K562 (cell line): ENCODE results near the gene ZNF669. TPM values are rescaled to one million over a fixed set of nuclear protein-coding genes. Genes with fewer than 3 reads are reported as not detected.

Experiments used
- DPF2 ChIP-seq: fragments of 450-650 bp; IDR thresholded peaks from 2 replicates; pipeline ENCODE4 v1.6.1; 2016
- NFE2 ChIP-seq: IDR thresholded peaks from 2 replicates; pipeline ENCODE4 v1.6.1; 2014; ENCODE audit warnings: antibody characterized with exemption, low read depth
- RB1 ChIP-seq: fragments of 450-650 bp; IDR thresholded peaks from 2 replicates; pipeline ENCODE4 v1.6.1; 2017; ENCODE audit warnings: low read depth, mild to moderate bottlenecking
- ZNF324 ChIP-seq: fragments of 250-450 bp; sonication (Bioruptor Pico); IDR thresholded peaks from 2 replicates; pipeline ENCODE4 v1.4.0; 2020; ENCODE audit warnings: mild to moderate bottlenecking
- ZNF589 ChIP-seq: fragments of 200-800 bp; sonication (Bioruptor generic); IDR thresholded peaks from 2 replicates; pipeline ENCODE4 v1.6.1; 2016; ENCODE audit warnings: low read depth, missing genetic modification characterization, missing compliant biosample characterization
- ZNF644 ChIP-seq: fragments of 200-800 bp; sonication (Bioruptor generic); IDR thresholded peaks from 2 replicates; pipeline ENCODE4 v1.6.1; 2016; ENCODE audit warnings: low read depth, missing genetic modification characterization, missing compliant biosample characterization
- ZNF780A ChIP-seq: fragments of 250-450 bp; sonication (Bioruptor Pico); IDR thresholded peaks from 2 replicates; pipeline ENCODE4 v1.5.0; 2021; ENCODE audit warnings: mild to moderate bottlenecking
- polyA plus RNA-seq, 8 experiments: library from polyadenylated mRNA; depleted of rRNA in 4 of 8; stranded (reverse) in 5 of 8; unstranded in 3 of 8; fragments of >200 nt; fragmentation: Nextera tagmentation in 2 of 8; fragmentation: Illumina TruSeq in 1 of 8; extraction: Ambion mirVana in 2 of 8; extraction: Trizol in 1 of 8; gene quantifications; 2 replicates each; pipeline versions ENCODE4 v1.2.1 to v1.2.3, GENCODE V29; 2011 to 2014; ENCODE audit warnings: inconsistent platforms in 1 of 8, missing spikeins in 1 of 8
- total RNA-seq, 7 experiments: library from RNA; depleted of rRNA in 6 of 7; stranded (reverse); fragments of >200 nt in 6 of 7; fragmentation: Illumina TruSeq in 2 of 7; extraction: Trizol in 2 of 7; gene quantifications; 2 replicates each; pipeline versions ENCODE4 v1.2.1 to v1.2.3, GENCODE V29; 2011 to 2021; ENCODE audit warnings: low replicate concordance in 1 of 7
- TF ChIP-seq, protein P1 (sequence below): fragments of 450-650 bp; IDR thresholded peaks from 2 replicates; pipeline ENCODE4 v1.6.1; 2014; ENCODE audit warnings: low read depth, mild to moderate bottlenecking, moderate library complexity, borderline replicate concordance
- TF ChIP-seq, protein P2 (sequence below): fragments of 450-650 bp; formaldehyde crosslinking; IDR thresholded peaks from 2 replicates; pipeline ENCODE4 v1.4.0; 2020; ENCODE audit warnings: mild to moderate bottlenecking, mixed read lengths
- TF ChIP-seq, protein P3 (sequence below): fragments of 450-650 bp; formaldehyde crosslinking; IDR thresholded peaks from 2 replicates; pipeline ENCODE4 v1.4.0; 2022; ENCODE audit warnings: missing genetic modification characterization
- TF ChIP-seq, protein P4 (sequence below), 2 experiments: fragments of 450-650 bp in 1 of 2; sonication (generic) in 1 of 2; formaldehyde crosslinking in 1 of 2; IDR thresholded peaks; 2 replicates each; pipeline versions ENCODE4 v1.7.1 to v1.9.0; 2016 to 2022; ENCODE audit warnings: inconsistent platforms in 1 of 2, mild to moderate bottlenecking in 1 of 2, missing genetic modification reagents in 1 of 2

ZNF669 gene
- total and polyA plus RNA-seq, 9 of the 15 experiments (the other 6 are each of a cell fraction or from before 2014, with no cell fraction given) = 5.3 to 18.3 (median 10.2) TPM

DNA sequence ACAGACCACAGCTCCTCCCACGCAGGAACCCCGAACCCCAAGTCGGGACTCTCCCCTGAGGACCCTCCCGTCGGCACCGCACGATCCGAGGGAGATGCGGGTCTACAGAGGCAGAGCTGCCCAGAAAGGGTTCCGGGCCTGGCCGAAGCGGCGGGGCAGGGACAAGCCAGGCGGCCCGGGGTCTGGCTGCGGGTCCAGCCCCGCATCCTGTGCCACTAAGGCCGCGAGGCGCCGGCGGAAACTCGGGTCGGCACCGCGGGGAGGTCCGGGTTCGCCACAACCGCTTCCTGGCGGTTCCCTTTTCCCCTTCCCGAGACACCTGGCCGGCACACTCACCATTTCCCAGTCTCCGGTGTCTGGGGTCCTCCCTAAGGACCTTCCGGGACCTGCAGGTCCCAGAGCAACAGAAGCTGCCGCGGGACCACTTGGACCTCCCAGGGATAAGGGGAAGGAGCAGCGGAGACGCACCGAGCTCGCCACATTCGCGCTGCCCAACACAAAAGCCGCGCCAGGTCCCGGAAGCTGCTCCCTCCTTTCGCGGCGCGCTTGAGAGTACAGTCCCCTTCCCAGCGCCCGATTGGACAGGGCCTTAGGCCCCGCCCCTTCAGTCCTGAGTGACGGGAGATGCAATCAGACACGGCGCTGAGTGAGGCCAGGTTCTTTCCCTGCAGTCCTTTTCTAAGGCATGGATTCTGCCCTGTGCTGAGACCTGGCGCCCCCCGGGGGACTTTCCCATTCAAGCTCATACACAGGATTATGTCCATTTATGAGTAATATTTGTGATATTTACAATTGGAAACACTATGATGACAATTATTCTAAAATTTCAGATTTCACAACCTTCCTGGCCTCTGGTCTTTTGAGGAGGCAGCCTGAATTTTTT is 25.7 kb downstream of the ZNF669 start, which contains the start of gene ZNF670 (continued):
- no peak for TF ChIP-seq ZNF589 (CRISPR knock-in tag)
- TF ChIP-seq ZNF780A (CRISPR knock-in tag) = no peak
- TF ChIP-seq, protein P1, sequence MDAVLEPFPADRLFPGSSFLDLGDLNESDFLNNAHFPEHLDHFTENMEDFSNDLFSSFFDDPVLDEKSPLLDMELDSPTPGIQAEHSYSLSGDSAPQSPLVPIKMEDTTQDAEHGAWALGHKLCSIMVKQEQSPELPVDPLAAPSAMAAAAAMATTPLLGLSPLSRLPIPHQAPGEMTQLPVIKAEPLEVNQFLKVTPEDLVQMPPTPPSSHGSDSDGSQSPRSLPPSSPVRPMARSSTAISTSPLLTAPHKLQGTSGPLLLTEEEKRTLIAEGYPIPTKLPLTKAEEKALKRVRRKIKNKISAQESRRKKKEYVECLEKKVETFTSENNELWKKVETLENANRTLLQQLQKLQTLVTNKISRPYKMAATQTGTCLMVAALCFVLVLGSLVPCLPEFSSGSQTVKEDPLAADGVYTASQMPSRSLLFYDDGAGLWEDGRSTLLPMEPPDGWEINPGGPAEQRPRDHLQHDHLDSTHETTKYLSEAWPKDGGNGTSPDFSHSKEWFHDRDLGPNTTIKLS = peak; percentile 48; the same call in 1 of the 2 replicates
- no peak for TF ChIP-seq ZNF644
- TF ChIP-seq, protein P2, sequence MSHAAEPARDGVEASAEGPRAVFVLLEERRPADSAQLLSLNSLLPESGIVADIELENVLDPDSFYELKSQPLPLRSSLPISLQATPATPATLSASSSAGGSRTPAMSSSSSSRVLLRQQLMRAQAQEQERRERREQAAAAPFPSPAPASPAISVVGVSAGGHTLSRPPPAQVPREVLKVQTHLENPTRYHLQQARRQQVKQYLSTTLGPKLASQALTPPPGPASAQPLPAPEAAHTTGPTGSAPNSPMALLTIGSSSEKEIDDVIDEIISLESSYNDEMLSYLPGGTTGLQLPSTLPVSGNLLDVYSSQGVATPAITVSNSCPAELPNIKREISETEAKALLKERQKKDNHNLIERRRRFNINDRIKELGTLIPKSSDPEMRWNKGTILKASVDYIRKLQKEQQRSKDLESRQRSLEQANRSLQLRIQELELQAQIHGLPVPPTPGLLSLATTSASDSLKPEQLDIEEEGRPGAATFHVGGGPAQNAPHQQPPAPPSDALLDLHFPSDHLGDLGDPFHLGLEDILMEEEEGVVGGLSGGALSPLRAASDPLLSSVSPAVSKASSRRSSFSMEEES (CRISPR knock-in tag) = no peak
- TF ChIP-seq ZNF324 (CRISPR knock-in tag) = no peak
- TF ChIP-seq DPF2 = peak; percentile 36
- TF ChIP-seq, protein P3, sequence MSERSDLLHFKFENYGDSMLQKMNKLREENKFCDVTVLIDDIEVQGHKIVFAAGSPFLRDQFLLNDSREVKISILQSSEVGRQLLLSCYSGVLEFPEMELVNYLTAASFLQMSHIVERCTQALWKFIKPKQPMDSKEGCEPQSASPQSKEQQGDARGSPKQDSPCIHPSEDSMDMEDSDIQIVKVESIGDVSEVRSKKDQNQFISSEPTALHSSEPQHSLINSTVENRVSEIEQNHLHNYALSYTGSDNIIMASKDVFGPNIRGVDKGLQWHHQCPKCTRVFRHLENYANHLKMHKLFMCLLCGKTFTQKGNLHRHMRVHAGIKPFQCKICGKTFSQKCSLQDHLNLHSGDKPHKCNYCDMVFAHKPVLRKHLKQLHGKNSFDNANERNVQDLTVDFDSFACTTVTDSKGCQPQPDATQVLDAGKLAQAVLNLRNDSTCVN (CRISPR knock-in tag) = no peak
- TF ChIP-seq, protein P4, sequence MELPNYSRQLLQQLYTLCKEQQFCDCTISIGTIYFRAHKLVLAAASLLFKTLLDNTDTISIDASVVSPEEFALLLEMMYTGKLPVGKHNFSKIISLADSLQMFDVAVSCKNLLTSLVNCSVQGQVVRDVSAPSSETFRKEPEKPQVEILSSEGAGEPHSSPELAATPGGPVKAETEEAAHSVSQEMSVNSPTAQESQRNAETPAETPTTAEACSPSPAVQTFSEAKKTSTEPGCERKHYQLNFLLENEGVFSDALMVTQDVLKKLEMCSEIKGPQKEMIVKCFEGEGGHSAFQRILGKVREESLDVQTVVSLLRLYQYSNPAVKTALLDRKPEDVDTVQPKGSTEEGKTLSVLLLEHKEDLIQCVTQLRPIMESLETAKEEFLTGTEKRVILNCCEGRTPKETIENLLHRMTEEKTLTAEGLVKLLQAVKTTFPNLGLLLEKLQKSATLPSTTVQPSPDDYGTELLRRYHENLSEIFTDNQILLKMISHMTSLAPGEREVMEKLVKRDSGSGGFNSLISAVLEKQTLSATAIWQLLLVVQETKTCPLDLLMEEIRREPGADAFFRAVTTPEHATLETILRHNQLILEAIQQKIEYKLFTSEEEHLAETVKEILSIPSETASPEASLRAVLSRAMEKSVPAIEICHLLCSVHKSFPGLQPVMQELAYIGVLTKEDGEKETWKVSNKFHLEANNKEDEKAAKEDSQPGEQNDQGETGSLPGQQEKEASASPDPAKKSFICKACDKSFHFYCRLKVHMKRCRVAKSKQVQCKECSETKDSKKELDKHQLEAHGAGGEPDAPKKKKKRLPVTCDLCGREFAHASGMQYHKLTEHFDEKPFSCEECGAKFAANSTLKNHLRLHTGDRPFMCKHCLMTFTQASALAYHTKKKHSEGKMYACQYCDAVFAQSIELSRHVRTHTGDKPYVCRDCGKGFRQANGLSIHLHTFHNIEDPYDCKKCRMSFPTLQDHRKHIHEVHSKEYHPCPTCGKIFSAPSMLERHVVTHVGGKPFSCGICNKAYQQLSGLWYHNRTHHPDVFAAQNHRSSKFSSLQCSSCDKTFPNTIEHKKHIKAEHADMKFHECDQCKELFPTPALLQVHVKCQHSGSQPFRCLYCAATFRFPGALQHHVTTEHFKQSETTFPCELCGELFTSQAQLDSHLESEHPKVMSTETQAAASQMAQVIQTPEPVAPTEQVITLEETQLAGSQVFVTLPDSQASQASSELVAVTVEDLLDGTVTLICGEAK (IDR thresholded peaks at IDR 0.05) = peak; percentile 89
- TF ChIP-seq, protein P4 (CRISPR knock-in tag; IDR thresholded peaks at IDR 0.05) = no peak
- peak; percentile 81; the same call in 1 of the 2 replicates for TF ChIP-seq RB1
- 0 out of 2 replicates have a peak, but pooled peaks have one; percentile 4 for TF ChIP-seq NFE2
